Neural progenitor cell (in vitro differentiated cells): ENCODE results near the gene NEURL4. TPM values are rescaled to one million over a fixed set of nuclear protein-coding genes. Genes with fewer than 3 reads are reported as not detected.

Experiments
- DNase-seq: peaks from one replicate; pipeline ENCODE4 v3.0.0-alpha.2; 2016; ENCODE audit warnings: low spot score
- H2AFZ ChIP-seq: fragments of 200-600 bp; sonication (generic); replicated peaks from 2 replicates; pipeline ENCODE4 v1.6.1; 2016; ENCODE audit warnings: antibody characterized with exemption
- H3F3A ChIP-seq: fragments of 200-600 bp; sonication (generic); 2 replicates; pipeline ENCODE4 v1.6.1; 2016; ENCODE audit warnings: antibody characterized with exemption, low read depth
- H3K27ac ChIP-seq: fragments of 200-600 bp; sonication (generic); 2 replicates; pipeline ENCODE4 v1.5.1; 2016; ENCODE audit warnings: mild to moderate bottlenecking
- H3K27me3 ChIP-seq: fragments of 200-600 bp; sonication (generic); 2 replicates; pipeline ENCODE4 v1.6.1; 2016; ENCODE audit warnings: mild to moderate bottlenecking, moderate library complexity
- H3K36me3 ChIP-seq: fragments of 200-600 bp; sonication (generic); 2 replicates; pipeline ENCODE4 v1.5.1; 2016
- H3K4me1 ChIP-seq: fragments of 200-600 bp; sonication (generic); 2 replicates; pipeline ENCODE4 v1.6.1; 2016; ENCODE audit warnings: mixed run types
- H3K4me2 ChIP-seq: fragments of 200-600 bp; sonication (generic); 2 replicates; pipeline ENCODE4 v1.6.1; 2016
- H3K4me3 ChIP-seq: fragments of 200-600 bp; sonication (generic); 2 replicates; pipeline ENCODE4 v1.5.1; 2016
- H3K79me2 ChIP-seq: fragments of 200-600 bp; sonication (generic); 2 replicates; pipeline ENCODE4 v1.6.1; 2016; ENCODE audit warnings: low read depth
- H3K9ac ChIP-seq: fragments of 200-600 bp; sonication (generic); 2 replicates; pipeline ENCODE4 v1.6.1; 2016
- H3K9me3 ChIP-seq: fragments of 200-600 bp; sonication (generic); 2 replicates; pipeline ENCODE4 v1.5.1; 2016; ENCODE audit warnings: low read depth
- H4K20me1 ChIP-seq: fragments of 200-600 bp; sonication (generic); 2 replicates; pipeline ENCODE4 v1.6.1; 2016; ENCODE audit warnings: low read depth
- H3K27ac Mint-ChIP-seq: 3 replicates; pipeline ENCODE4 v1.8.0; 2021; ENCODE audit warnings: mixed read lengths
- H3K27me3 Mint-ChIP-seq: 2 replicates; pipeline ENCODE4 v1.8.0; 2022; ENCODE audit warnings: low read depth, mild to moderate bottlenecking, inconsistent platforms, moderate library complexity, mixed read lengths; ENCODE audit not compliant: insufficient read depth
- H3K36me3 Mint-ChIP-seq: 3 replicates; pipeline ENCODE4 v1.8.0; 2021; ENCODE audit warnings: mixed read lengths
- H3K4me1 Mint-ChIP-seq: 3 replicates; pipeline ENCODE4 v1.8.0; 2021; ENCODE audit warnings: mixed read lengths
- H3K4me3 Mint-ChIP-seq: 3 replicates; pipeline ENCODE4 v1.8.0; 2021; ENCODE audit warnings: mild to moderate bottlenecking, moderate library complexity, mixed read lengths
- H3K9me3 Mint-ChIP-seq: 3 replicates; pipeline ENCODE4 v1.8.0; 2020; ENCODE audit warnings: mixed read lengths
- EZH2 ChIP-seq: fragments of 200-600 bp; sonication (generic); IDR thresholded peaks from 2 replicates; pipeline ENCODE4 v1.6.1; 2017; ENCODE audit warnings: antibody characterized with exemption, mild to moderate bottlenecking, moderate library complexity
- EZH2phosphoT487 ChIP-seq: fragments of 200-600 bp; sonication (generic); IDR thresholded peaks from 2 replicates; pipeline ENCODE4 v1.6.1; 2017; ENCODE audit warnings: antibody characterized with exemption
- total RNA-seq: library from RNA; depleted of rRNA; stranded (reverse); fragments of >200 nt; gene quantifications from 2 replicates; pipeline ENCODE4 v1.2.3, GENCODE V29; 2015; ENCODE audit warnings: low replicate concordance
- TF ChIP-seq, protein P1 (sequence below): fragments of 200-600 bp; sonication (generic); IDR thresholded peaks from 2 replicates; pipeline ENCODE4 v1.5.1; 2017; ENCODE audit warnings: antibody characterized with exemption, mild to moderate bottlenecking

The NEURL4 gene
- total RNA-seq, 1 donor from 2014 or later, result 5.1 TPM

- Mint-ChIP-seq H3K27ac (peak within 1 kb of the TSS; percentile 97), H3K36me3 (no peaks in the 10 kb centered on the region), H3K4me3 (peak within 1 kb of the TSS; percentile 84), H3K27me3 (peaks cover 4% of the 10 kb centered on the region), H3K9me3 (no peaks in the 10 kb centered on the region), H3K4me1 (peaks cover 41% of the 10 kb centered on the region)
- Histone ChIP-seq H3K9me3 (no peaks in the 10 kb centered on the region), H3K36me3 (no peaks in the 10 kb centered on the region), H3K27me3 (peaks cover 8% of the 10 kb centered on the region), H2AFZ (no peak within 1 kb of the TSS), H3K4me3 (no peak within 1 kb of the TSS), H4K20me1 (no peaks in the 10 kb centered on the region), H3F3A (peaks cover 31% of the 10 kb centered on the region), H3K4me2 (no peak within 1 kb of the TSS), H3K27ac (no peak within 1 kb of the TSS), H3K9ac (no peak within 1 kb of the TSS), H3K79me2 (no peaks in the 10 kb centered on the region), H3K4me1 (no peaks in the 10 kb centered on the region)
- DNase-seq, result no peak
- no peak for TF ChIP-seq EZH2phosphoT487
- TF ChIP-seq, protein P1, sequence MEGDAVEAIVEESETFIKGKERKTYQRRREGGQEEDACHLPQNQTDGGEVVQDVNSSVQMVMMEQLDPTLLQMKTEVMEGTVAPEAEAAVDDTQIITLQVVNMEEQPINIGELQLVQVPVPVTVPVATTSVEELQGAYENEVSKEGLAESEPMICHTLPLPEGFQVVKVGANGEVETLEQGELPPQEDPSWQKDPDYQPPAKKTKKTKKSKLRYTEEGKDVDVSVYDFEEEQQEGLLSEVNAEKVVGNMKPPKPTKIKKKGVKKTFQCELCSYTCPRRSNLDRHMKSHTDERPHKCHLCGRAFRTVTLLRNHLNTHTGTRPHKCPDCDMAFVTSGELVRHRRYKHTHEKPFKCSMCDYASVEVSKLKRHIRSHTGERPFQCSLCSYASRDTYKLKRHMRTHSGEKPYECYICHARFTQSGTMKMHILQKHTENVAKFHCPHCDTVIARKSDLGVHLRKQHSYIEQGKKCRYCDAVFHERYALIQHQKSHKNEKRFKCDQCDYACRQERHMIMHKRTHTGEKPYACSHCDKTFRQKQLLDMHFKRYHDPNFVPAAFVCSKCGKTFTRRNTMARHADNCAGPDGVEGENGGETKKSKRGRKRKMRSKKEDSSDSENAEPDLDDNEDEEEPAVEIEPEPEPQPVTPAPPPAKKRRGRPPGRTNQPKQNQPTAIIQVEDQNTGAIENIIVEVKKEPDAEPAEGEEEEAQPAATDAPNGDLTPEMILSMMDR, result no peak
- no peak for TF ChIP-seq EZH2
Observed at GRCh38 chr17:7355053-7355452, 25.9 kb upstream of the NEURL4 start, which contains the start of gene TMEM95. TSS of gene TMEM95 (plus strand) at chr17:7355156. CDS start at chr17:7355205, 49 bp downstream.

- H4K20me1 ChIP-seq, result peaks cover 7% of the 10 kb centered on the region
- H3K4me2 ChIP-seq, result no peak overlapping the region
- no peaks in the 10 kb centered on the region for H3K9me3 ChIP-seq
- H3K4me1 ChIP-seq, result peaks cover 6% of the 10 kb centered on the region
- no peak overlapping the region for H3K4me3 ChIP-seq
- peak; percentile 62 for DNase-seq
- Mint-ChIP-seq H3K27ac (peak overlapping the region; percentile 97), H3K9me3 (no peaks in the 10 kb centered on the region), H3K27me3 (peaks cover 8% of the 10 kb centered on the region), H3K36me3 (no peaks in the 10 kb centered on the region), H3K4me3 (peak overlapping the region; percentile 84), H3K4me1 (peaks cover 48% of the 10 kb centered on the region)
- H3K79me2 ChIP-seq, result no peaks in the 10 kb centered on the region
- H2AFZ ChIP-seq, result no peak overlapping the region
- H3K27me3 ChIP-seq, result peaks cover 8% of the 10 kb centered on the region
- no peak overlapping the region for H3K27ac ChIP-seq
- H3K9ac ChIP-seq, result no peak overlapping the region
- no peak for TF ChIP-seq EZH2phosphoT487
- TF ChIP-seq, protein P1, result no peak
- H3K36me3 ChIP-seq, result no peaks in the 10 kb centered on the region
- H3F3A ChIP-seq, result peaks cover 38% of the 10 kb centered on the region
Observed at GRCh38 chr17:7354262-7354843, 25.2 kb upstream of the NEURL4 start.

- no peak overlapping the region for H3K9ac ChIP-seq
- Mint-ChIP-seq H3K4me1 (peaks cover 55% of the 10 kb centered on the region), H3K36me3 (no peaks in the 10 kb centered on the region), H3K27me3 (peaks cover 10% of the 10 kb centered on the region), H3K27ac (peak overlapping the region; percentile 92), H3K9me3 (no peaks in the 10 kb centered on the region), H3K4me3 (peak overlapping the region; percentile 91)
- peaks cover 8% of the 10 kb centered on the region for H3K27me3 ChIP-seq
- H3K4me2 ChIP-seq, result peak overlapping the region; percentile 88
- no peaks in the 10 kb centered on the region for H3K36me3 ChIP-seq
- no peak overlapping the region for H2AFZ ChIP-seq
- no peaks in the 10 kb centered on the region for H3K9me3 ChIP-seq
- peaks cover 7% of the 10 kb centered on the region for H4K20me1 ChIP-seq
- H3F3A ChIP-seq, result peaks cover 45% of the 10 kb centered on the region
- TF ChIP-seq, protein P1, result no peak
- TF ChIP-seq EZH2phosphoT487 (no peak), EZH2 (no peak)
- H3K79me2 ChIP-seq, result no peaks in the 10 kb centered on the region
- peaks cover 9% of the 10 kb centered on the region for H3K4me1 ChIP-seq
- no peak overlapping the region for H3K27ac ChIP-seq
- DNase-seq, result no peak
- peak overlapping the region; percentile 79 for H3K4me3 ChIP-seq
Observed at GRCh38 chr17:7352910-7353635, 23.9 kb upstream of the NEURL4 start.
